Measurements from ENCODE around the gene PDAP1. TPM values are rescaled to one million over a fixed set of nuclear protein-coding genes. Genes with fewer than 3 reads are reported as not detected.
"Not testable (repeated sequence)": the region's sequence is repeated elsewhere in the genome, so short reads cannot be mapped to it uniquely, and the experiment has no call there.

The PDAP1 gene
- total RNA-seq, 1 experiment from 2014 or later: 144 TPM

- in situ Hi-C loops (cut with HindIII; ENCODE audit: low pct_unique_long_range_greater_than_20kb, low sequenced_read_pairs): no loop called here
- no peak for DNase-seq (ENCODE audit: low read depth)
Measured at GRCh38 chr7:99404235-99404976, 4.0 kb downstream of the PDAP1 start.

- no peak for DNase-seq (ENCODE audit: low read depth)
- in situ Hi-C loops (cut with HindIII; ENCODE audit: low pct_unique_long_range_greater_than_20kb, low sequenced_read_pairs): no loop called here
Measured at GRCh38 chr7:99403764-99404163, 4.6 kb downstream of the PDAP1 start.

- no peak for DNase-seq (ENCODE audit: low read depth)
- in situ Hi-C loops (cut with HindIII; ENCODE audit: low pct_unique_long_range_greater_than_20kb, low sequenced_read_pairs): no loop called here
Measured at GRCh38 chr7:99402854-99403253, 5.5 kb downstream of the PDAP1 start.

DNA sequence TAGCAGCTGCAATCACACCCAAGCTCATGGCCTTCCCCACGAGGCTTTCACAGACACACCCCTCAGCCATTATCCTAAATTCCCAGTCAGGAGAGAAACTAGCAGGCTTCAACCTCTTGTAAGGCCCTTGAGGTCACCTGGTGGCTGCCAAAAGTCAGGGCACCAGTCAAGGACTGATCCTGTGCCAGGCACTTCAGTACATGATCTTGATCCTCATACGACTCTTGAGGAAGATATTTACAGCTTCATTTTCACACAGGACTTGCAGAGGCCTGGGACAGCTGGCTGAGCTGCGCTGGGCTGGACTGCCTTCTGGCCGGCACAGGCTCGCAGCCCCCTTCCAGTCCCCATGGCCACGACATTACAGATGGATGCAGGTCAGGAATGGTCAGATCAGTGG lies 8.8 kb downstream of the PDAP1 start:
- in situ Hi-C loops (cut with HindIII; ENCODE audit: low pct_unique_long_range_greater_than_20kb, low sequenced_read_pairs): no loop called here
- DNase-seq (ENCODE audit: low read depth): no peak

DNA sequence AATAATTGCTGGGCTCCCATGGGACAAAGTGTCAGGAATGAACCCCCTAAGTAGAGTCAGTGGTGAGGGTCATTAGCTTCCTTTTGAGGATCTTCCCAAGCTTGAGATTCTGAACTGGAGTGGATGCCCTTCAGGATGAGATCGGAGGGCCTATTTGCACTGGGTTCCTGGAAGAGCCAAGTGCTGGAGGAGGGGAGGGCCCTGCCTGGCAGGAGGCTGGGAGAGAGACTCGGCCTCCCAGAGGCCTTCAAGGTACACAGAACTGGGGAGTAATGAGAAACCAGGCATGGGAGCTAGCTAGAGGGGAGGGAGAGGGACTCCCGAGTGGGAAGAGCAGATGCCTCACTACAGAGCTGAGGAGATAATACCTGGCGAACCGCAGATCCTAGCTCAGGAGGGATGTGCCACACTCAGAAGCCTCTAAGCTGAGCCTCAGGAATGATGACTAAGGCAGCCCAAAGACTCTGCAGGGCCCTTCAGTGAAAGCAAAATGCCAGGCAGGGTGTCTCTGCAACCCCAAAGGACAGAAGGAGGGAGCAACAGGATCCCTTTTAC lies 9.4 kb downstream of the PDAP1 start:
- no peak for DNase-seq (ENCODE audit: low read depth)
- in situ Hi-C loops (cut with HindIII; ENCODE audit: low pct_unique_long_range_greater_than_20kb, low sequenced_read_pairs): no loop called here

- in situ Hi-C loops (cut with HindIII; ENCODE audit: low pct_unique_long_range_greater_than_20kb, low sequenced_read_pairs): no loop called here
- no peak for DNase-seq (ENCODE audit: low read depth)
Measured at GRCh38 chr7:99397297-99397983, 11.0 kb downstream of the PDAP1 start.

DNA sequence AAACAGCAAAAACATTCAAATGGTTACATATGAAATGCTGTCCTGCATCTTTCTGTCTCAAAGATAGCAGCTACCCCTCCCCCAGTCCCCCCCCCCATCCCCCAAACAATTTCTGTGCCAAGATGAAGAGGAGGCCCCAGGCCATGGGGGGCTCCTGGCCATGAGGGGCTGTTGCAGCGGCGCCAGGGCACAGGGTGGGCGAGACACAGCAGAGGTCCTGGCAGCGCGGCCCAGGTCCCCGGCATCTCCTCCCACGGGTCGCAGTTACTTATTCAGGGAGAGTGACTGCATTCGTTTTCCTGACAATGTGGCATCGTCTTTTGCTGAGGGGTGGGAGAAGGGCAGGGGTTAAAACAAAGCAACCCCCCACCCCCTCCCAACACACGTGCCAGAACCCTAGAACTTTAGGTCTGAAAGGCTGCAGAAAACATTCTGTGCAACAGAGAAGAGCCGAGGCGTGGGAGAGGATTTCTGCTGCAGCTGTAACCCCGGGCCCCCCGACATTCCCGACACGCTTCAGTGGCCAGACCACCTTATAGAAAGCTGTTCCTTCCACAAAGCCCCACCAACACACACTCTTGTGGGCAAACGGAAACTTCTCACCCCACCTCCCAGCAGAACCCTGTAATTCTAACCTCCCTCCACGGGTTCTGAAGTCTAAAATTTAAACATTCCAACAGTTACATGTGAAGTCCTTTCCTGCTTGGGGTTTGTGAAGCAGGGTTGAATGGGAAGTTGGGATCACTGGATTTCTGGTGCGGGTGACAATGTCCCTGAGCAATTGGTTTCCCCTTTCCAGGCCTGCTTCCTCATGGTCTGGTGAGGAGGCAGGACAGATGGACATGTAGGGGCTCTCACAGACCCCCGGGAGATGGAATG lies 11.7 kb downstream of the PDAP1 start:
- in situ Hi-C loops (cut with HindIII; ENCODE audit: low pct_unique_long_range_greater_than_20kb, low sequenced_read_pairs): no loop called here
- DNase-seq (ENCODE audit: low read depth): no peak

DNA sequence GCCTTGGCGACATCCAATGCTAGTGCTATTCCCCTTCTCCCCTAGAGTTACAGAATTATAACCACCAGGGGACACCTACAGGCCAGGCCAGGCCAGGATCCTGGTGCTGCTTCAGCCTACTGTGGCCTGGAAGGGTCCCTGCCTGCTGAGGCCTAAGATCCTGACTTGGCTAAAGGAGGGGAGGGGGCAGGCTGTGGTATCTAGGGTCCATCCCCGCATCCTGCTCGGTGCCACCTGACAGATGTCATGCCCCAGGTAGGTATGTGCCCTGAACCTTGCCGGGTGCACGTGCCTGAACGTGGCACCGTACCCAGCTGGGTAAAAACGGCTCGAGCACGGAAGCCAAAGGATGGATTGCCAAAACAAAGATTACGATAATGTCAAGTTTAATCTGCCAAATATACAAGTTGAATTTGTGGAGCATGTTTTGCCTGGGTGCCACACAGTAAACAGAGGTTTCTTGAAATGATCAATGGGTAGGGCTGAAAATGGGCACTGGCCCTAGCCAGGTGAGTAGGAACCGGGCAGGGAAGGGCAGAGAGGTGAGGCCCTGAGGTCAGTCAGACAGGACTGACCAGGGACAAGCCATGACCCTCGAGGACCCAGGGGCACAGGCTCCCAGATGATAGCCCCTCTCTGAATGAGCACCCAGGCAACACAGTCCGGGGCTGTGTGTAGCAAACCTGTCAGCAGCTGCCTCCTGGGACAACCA lies 12.6 kb downstream of the PDAP1 start:
- in situ Hi-C loops (cut with HindIII; ENCODE audit: low pct_unique_long_range_greater_than_20kb, low sequenced_read_pairs): no loop called here
- DNase-seq (ENCODE audit: low read depth): no peak

GRCh38 chr7:99394188-99394502 lies 14.3 kb downstream of the PDAP1 start:
- no peak for DNase-seq (ENCODE audit: low read depth)
- in situ Hi-C loops (cut with HindIII; ENCODE audit: low pct_unique_long_range_greater_than_20kb, low sequenced_read_pairs): no loop called here

- in situ Hi-C loops (cut with HindIII; ENCODE audit: low pct_unique_long_range_greater_than_20kb, low sequenced_read_pairs): no loop called here
- no peak for DNase-seq (ENCODE audit: low read depth)
Measured at GRCh38 chr7:99393355-99394187, 14.8 kb downstream of the PDAP1 start.

- in situ Hi-C loops (cut with HindIII; ENCODE audit: low pct_unique_long_range_greater_than_20kb, low sequenced_read_pairs): no loop called here
Measured at GRCh38 chr7:99392659-99393354, 15.6 kb downstream of the PDAP1 start.

DNA sequence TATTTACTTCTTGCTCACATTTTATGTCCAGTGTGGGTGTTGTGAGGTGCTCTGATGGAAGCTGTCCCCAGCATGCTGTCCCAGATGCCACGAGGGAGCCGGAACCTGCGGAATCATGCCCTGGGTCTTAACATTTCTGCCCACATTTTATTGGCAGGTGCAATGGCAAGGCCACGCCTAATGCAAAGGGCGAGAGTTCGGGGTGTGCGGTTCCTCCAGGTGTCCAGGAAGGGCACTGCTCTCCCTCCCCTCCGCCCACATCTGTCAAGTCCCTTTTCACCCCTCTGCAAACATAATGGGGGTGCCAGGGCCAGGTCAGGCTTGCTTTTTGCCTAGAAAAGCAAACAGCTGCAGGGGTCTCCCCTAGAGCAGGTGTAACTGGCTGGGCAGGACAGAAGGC lies 16.4 kb downstream of the PDAP1 start:
- in situ Hi-C loops (cut with HindIII; ENCODE audit: low pct_unique_long_range_greater_than_20kb, low sequenced_read_pairs): no loop called here
- no peak for DNase-seq (ENCODE audit: low read depth)

More at GRCh38 chr7:99392659-99393354, 15.6 kb downstream of the PDAP1 start:
- DNase-seq (ENCODE audit: low read depth): peak; percentile 46

GRCh38 chr7:99390941-99391602 lies 17.3 kb downstream of the PDAP1 start:
- no peak for DNase-seq (ENCODE audit: low read depth)
- in situ Hi-C loops (cut with HindIII; ENCODE audit: low pct_unique_long_range_greater_than_20kb, low sequenced_read_pairs): no loop called here

- in situ Hi-C loops (cut with HindIII; ENCODE audit: low pct_unique_long_range_greater_than_20kb, low sequenced_read_pairs): no loop called here
- DNase-seq (ENCODE audit: low read depth): no peak
Measured at GRCh38 chr7:99389772-99390171, 18.6 kb downstream of the PDAP1 start.

GRCh38 chr7:99387912-99388311 lies 20.5 kb downstream of the PDAP1 start:
- in situ Hi-C loops (cut with HindIII; ENCODE audit: low pct_unique_long_range_greater_than_20kb, low sequenced_read_pairs): no loop called here

DNA sequence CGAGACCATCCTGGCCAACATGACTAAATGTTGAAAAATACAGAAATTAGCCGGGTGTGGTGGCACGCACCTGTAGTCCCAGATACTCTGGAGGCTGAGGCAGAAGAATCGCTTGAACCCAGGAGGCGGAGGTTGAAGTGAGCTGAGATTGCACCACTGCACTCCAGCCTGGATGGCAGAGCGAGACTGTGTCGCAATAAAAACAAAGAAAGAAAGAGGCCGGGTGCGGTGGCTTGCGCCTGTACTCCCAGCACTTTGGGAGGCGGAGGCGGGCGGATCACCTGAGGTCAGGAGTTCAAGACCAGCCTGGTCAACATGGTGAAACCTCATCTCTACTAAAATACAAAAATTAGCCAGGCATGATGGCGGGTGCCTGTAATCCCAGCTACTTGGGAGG lies 21.2 kb downstream of the PDAP1 start:
- DNase-seq (ENCODE audit: low read depth); in situ Hi-C loops (cut with HindIII; ENCODE audit: low pct_unique_long_range_greater_than_20kb, low sequenced_read_pairs): not testable (repeated sequence)

More at GRCh38 chr7:99387912-99388311, 20.5 kb downstream of the PDAP1 start:
- no peak for DNase-seq (ENCODE audit: low read depth)
